Right ventricle myocardium inferior (tissue), 1 donor: ENCODE results near the gene GFY. TPM values are rescaled to one million over a fixed set of nuclear protein-coding genes. Genes with fewer than 3 reads are reported as not detected.
A peak's percentile ranks its signal among the peaks of the same experiment; 100 is the strongest.

ENCODE experiments used
- ATAC-seq: fragments of 200-7000 bp; cut with Tn5 transposase; one replicate; pipeline ENCODE4 v1.9.1; 2020; ENCODE audit warnings: mild to moderate bottlenecking, moderate library complexity
- DNase-seq: peaks from one replicate; pipeline ENCODE4 v3.0.0; 2021; ENCODE audit errors: missing footprints
- intact Hi-C: fragments of 100-400 bp; cut with DNase I; formaldehyde crosslinking; loops from one replicate; pipeline ENCODE4 v1.11.0; 2022
- total RNA-seq: library from RNA; stranded (reverse); fragmentation: NEBNext Ultra II Directional; extraction: Animal tissue kit (Norgen Biotek cat#: 25700); gene quantifications from one replicate; pipeline ENCODE4 v1.2.1, GENCODE V29; 2021
- donor health status: DM: no; HTN: yes; CAD: no; lungs with severe emphysema.

Gene GFY
- total RNA-seq, 1 donor from 2014 or later: not detected

DNA sequence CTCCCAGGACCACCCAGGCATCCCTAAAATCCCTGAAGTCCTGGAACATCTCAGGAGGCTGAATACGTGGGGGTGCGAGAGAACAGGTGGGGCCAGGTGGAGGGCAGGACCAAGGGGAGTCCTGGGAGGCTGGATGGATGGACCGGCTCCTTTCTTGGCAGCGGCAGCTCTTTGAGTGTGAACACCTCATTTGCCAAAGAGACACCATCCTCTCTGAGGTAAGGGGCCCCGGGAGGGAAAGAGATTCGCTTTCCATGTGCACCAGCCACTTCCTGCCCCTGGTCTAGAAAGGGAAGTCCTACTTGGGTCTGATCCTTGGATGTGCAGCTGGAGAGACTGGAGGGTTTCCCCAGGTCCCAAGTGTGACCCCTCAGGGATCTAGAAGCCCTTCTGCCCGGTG, 18.1 kb upstream of the GFY start:
- intact Hi-C loops: no loop called here
- ATAC-seq (no peak), DNase-seq (no peak)

DNA sequence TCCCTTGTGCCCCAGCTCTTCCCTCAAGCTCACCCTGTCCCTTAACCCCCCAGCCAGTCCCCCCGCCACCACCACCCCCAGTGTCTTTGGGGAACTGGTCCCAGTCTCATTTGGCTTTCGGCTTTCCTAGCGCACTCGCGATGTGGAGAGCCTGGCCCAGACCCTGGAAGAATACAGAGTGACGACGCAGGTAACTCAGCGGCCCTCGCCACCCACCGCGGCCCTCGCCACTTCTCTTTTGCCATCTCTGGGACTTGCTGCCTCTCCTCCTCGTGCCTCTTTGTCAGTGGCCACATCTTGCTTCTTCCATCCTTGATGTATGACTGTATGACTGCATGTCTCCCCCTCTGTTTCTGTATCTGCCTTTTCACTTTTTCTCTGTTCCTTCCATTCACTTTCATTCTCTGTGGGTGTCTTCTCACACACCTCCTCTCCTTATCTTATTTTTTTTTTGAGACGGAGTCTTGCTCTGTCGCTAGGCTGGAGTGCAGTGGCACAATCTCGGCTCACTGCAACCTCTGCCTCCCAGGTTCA, 17.6 kb upstream of the GFY start:
- DNase-seq (no peak), ATAC-seq (no peak)
- intact Hi-C loops: no loop called here

DNA sequence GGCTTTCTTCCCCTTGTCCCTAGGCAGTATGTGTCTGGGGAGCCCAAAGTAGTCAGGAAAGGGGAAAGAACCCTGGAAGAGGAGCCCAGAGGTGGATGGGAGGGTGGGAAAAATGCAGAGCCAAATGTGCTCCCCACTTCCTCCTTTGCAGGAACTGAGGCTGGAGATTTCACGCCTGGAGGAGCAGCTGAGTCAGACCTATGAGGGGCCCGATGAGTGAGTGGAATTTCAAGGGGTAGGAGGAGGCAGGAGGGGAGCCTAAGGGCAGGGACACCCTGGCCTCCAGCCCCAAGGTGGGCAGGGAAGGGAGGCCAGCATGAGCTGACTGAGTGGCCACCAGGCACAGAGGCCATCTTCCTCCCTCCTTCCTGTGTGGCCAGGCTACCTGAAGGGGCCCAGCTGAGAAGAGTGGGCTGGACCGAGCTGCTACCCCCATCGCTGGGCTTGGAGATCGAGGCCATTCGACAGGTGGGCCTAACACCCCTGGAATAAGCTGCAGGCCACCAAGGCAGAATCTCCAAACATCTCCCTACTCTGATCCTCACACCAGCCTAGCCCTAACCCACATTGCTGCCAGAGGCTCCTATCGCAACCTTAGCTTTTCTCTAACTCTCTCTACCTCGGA, 16.3 kb upstream of the GFY start:
- no peak for ATAC-seq
- intact Hi-C loops: no loop called here
- peak; percentile 27 for DNase-seq

DNA sequence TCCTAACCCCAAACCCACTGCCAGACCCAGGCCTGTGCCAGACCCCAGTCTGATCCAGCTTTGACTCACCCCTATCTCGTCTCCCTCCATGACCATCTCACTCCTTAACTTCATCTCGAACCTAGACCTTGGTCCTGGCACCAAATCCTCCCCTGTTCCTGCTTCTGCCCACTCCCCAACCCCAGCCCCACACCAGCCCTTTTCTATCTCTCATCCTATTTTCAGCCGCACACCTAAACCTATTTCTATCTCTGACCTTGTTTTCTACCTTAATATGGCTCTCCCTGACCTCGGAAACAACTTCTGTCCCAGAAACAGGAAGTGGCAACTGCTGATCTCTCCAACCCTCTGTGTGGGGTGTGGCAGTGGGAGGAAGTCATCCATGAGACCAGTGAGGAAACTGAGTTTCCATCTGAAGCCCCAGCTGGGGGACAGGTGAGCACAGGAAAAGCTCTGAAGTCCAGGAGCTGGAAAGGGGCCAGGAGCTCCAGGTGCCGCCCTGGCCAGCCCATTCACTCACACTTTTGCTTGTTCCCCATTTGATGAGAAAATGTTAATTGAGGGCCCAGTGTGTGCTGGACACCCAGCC, 15.7 kb upstream of the GFY start:
- ATAC-seq: no peak
- intact Hi-C loops: no loop called here
- peak; percentile 17 for DNase-seq

DNA sequence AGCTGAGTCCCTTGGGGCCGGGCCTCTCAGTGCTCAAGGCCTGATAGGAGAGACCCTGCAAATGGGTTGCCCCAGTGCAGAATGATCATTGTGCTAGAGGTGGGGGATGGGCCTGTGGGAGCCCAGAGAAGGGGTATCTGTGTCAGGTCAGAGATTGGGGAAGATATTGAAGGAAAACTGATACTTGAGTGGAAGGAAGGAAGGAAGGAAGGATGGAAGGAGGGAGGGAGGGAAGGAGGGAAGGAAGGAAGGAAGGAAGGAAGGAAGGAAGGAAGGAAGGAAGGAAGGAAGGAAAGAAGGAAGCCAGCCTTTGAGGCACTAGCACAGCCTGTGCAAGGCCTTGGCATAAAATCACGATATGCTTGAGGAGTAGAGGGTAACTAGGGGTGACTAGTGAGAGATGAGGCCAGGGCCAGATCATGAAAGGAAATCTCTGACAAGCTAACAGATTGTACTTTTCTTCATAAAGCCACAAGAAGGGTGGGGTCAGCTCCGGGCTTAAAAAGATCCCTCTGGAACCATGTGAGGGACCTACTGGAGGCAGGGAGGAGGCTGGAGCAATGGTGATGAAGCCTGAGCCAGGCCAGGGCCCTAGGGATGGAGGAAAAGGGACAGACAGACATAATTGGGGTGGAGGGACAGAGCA, 13.4 kb upstream of the GFY start:
- ATAC-seq (no peak), DNase-seq (no peak)
- intact Hi-C loops: no loop called here

DNA sequence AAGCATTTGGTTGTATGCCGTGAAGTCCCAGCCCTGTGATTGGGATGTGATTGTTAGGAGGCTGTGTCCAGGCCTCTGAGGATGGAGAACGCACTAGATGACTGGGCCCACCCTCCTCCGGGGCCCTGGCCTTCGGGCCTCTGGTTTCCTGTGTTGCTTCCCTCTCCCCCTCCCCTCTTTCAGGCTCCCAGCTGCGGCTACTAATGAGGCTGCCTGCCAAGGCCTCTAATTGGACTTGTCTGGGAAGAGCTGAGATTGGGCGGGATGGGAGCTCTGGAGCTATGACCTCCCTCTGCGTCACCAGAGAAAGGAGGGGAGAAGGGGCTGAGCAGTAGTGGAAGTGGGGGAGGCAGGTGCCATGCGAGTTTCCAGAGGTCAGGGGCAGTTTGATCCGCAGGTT, 11.8 kb upstream of the GFY start:
- intact Hi-C loops: no loop called here
- ATAC-seq: peak; percentile 14

DNA sequence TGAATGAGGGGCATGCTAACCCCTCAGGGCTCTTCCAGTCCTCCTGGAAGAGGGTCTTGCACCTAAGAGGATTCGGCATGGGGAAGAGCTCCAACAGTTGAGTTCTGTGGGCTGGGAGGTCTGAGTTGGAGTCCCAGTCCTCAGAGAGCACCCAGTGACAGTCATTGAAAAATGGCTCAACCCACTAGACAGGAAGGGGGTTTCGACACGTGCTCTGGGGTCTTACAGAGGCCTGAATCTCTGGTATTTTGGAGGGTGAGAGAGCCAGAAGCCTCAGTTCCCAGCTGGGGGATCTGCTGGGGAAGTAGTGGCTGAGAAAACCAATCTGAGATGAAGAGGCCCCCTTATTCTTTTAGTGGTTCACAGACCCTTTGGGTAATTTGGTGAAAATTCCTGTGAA, 10.9 kb upstream of the GFY start:
- intact Hi-C loops: no loop called here
- ATAC-seq (no peak), DNase-seq (no peak)

More for the DNA sequence above, 11.8 kb upstream of the GFY start:
- DNase-seq: peak; percentile 42

DNA sequence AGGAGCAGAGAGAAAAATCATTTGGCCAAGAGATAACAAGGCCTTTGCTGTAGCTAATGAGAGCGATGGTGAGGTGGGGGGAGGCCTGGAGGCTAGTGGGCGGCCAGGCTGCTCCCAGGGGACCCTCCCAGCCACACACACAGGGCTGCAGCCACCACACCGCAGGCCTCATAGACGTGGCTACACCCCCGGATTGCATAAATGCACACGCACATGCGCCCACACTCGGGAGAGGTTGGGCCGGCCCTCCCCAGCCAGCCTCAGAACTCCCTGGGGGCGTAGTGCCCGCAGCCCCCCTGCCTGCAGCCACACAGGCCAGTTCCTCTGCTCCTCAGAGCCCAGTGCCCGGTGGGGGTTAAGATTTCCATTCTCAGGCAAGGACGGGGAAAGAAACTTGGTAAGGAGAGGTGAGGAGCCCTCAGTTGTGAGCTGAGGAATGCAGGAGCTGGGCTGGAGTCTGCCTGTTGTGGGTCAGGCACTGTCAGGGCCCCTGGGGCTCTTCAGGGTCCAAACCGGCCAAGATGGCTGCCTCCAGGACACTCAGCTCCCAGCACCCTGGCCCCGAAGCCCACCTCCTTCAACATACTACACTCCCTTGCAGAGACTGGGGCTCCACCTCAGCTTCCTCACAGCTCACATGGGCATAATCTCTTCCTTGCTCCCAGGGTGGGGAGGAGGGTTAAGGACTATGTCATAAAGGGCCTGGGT, 9.9 kb upstream of the GFY start:
- no peak for ATAC-seq
- no peak for DNase-seq
- intact Hi-C loops: no loop called here

DNA sequence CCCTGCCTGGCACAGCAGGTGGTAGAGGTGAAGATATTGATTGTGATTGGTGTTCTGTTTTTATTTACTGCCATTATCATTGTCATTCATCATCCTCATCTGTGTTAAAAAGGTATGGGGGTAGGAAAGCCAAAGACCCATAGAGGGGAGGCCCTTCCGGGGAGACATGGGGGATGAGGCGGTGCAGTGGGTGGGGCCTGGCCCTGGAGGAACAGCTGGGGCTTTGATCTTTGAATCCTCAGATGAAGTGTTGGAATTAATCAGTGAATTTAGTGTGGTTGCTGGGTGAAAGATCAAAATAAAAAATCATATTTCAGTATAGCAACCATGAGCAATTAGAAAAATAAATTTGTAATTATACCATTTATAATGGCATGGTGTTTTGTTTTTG, 9.4 kb upstream of the GFY start:
- intact Hi-C loops: no loop called here
- DNase-seq (no peak), ATAC-seq (no peak)

DNA sequence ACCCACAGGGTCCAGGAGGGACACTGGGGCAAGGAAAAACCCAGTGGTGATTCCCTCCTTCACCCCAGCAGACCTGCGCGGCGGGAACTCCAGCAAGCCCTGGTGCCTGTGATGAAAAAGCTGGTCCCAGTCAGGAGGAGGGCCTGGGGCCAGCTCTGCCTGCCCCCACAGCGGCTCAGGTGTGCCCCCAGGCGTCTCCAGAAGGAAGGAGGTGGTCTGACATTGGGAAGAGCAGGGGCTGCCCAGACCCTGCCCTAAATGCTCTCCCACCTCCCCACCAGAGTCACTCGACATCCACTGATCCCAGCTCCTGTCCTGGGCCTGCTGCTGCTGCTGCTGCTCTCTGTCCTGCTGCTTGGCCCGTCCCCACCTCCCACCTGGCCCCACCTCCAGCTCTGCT, 8.1 kb upstream of the GFY start:
- intact Hi-C loops: no loop called here
- ATAC-seq: no peak
- DNase-seq: no peak

DNA sequence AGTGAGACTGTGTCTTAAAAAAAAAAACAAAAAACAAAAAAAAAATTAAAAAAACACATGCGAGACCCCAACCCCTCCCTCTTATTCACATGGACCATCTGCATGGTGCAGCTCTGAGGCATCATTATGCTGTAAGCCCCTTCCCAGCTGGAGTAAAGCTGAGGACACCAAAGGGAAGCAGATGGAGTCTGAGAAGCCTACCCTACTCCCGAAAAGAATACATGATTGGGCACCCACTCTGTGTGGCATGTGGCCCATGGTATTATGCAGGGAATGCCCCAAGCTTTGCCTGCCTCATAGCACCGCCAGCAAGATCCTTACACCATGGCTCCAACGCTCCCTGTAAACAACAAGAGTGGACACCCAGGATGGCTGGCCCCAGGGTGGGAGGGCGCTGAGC, 6.7 kb upstream of the GFY start:
- intact Hi-C loops: no loop called here
- ATAC-seq (no peak), DNase-seq (no peak)

DNA sequence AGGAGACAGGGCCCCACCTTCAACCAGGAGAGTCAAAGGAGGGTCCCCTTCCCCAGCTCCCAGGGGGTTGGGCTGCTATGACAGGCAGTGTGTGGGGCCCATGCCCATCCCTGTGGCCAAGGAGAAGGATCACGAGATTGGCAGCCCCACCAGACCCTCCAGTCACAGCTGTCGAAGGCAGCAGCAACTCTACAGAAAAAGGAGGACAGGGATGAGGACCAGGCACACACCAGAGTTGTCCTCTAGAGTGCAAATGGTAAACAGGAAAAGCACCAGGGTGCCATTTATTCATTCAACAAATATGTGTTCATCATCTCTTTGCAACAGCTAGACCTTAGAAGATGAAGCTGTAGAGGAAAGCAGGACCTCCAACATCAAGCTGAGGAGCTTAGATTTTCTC, 6.0 kb upstream of the GFY start:
- intact Hi-C loops: no loop called here
- ATAC-seq: no peak
- no peak for DNase-seq

DNA sequence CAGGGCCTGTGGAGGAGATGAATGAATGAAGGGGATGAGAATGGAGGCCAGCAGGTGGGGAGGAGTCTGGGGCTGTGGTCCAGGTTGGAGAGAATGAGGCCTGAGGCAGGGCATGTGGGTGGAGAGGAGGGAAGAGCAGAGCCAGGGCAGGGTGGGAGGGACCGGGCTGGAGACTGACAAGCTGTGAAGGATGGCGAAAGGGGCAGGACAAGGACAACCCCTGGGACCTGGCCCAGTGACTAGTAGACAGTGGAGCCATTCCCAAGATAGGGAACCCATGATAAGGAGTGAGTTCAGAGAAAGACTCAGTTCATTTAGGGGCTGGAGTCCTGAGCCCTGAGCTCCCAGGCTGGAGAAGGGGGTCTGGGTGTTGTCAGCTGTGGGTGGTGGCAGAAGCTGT, 5.0 kb upstream of the GFY start:
- ATAC-seq (no peak), DNase-seq (no peak)
- intact Hi-C loops: no loop called here

DNA sequence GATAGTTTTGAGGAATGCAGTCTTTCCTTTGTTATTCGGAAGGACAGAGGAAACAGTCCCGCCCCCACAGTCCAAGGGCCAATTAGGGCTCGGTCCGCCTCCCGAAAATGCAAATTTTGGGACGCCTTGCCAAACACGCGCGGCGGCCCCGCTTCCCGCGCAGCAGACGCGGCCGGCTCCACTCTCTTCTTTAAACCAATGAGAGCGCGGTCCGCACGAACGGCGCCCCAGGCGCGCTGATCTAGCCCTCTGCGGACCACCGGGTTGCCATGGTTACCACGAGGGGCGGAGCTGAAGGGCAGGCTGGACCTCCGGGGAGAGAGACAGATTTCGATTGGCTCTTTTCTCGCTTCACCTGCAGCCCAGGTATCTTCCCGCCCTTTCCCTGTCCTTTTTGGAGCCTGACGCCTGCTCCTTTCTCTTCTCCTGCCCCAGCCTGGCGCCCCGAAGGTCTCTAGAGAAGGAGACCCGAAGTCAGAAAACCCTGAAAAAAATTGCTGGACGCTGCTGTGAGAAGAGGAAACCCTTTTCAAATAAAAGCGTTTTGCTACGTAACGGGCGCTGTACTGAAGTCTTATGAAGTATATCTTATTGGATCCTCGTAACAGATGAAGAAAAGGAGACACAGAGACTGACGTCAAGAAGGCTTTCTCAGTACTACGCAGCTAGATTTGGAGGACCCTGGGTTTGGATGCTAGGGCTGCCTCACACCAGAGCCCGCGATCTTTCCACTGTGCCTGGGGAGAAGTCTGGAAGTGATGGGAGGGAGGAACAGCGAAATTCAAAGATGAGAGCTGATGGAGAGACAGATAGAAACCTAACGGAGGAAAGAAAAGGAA, 3.9 kb upstream of the GFY start:
- ATAC-seq: peak; percentile 61
- intact Hi-C loops: no loop called here
- peak; percentile 84 for DNase-seq

DNA sequence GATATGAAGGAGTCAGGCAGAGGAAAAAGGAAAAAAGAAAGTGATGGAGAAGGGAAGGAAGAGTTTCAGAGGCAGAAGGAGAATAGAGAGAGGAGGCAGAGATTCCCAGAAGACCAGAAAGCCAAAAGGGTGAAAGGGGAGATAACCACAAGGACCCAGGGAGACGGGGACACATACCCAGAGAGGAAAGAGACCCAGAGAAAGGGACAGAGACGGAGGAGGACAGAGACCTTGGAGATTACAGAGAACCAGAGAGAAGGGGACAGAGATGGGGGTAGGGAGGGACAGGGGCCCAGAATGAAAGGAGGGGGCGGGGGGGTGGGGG, 3.3 kb upstream of the GFY start:
- ATAC-seq: no peak
- no peak for DNase-seq
- intact Hi-C loops: no loop called here

DNA sequence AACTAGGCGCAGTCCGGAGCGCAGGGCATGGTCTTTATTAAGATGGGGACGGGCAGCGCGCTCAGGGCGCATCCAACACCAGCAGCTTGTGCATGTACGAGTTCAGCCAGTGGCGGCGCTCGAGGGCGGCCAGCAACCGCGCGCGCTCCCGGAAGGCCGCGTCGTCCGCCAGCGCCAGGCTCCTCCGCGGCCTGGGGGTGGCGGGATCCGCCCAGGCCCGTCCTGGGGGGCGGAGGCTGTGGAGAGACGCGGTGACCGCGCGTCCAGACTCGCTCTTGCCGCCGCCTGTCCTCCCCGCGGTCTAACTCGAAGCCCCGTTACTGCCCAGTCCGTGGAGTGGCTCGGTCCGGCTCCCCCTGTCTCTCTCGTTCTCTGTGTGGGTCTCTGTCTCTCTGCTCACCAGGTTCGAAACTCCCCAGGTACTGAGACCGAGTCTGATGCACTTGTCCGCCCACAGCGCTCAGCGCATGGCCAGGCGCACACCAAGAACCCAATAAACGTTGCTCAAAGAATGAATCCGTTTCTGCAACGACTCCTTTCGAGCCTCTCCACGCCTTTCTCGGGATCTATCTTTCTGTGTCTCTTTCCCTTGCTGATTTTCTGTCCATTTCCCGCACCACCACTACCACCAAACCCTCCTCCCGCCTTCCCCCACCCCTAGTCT, 2.6 kb upstream of the GFY start:
- ATAC-seq (peak; percentile 64), DNase-seq (no peak)
- intact Hi-C loops: no loop called here

DNA sequence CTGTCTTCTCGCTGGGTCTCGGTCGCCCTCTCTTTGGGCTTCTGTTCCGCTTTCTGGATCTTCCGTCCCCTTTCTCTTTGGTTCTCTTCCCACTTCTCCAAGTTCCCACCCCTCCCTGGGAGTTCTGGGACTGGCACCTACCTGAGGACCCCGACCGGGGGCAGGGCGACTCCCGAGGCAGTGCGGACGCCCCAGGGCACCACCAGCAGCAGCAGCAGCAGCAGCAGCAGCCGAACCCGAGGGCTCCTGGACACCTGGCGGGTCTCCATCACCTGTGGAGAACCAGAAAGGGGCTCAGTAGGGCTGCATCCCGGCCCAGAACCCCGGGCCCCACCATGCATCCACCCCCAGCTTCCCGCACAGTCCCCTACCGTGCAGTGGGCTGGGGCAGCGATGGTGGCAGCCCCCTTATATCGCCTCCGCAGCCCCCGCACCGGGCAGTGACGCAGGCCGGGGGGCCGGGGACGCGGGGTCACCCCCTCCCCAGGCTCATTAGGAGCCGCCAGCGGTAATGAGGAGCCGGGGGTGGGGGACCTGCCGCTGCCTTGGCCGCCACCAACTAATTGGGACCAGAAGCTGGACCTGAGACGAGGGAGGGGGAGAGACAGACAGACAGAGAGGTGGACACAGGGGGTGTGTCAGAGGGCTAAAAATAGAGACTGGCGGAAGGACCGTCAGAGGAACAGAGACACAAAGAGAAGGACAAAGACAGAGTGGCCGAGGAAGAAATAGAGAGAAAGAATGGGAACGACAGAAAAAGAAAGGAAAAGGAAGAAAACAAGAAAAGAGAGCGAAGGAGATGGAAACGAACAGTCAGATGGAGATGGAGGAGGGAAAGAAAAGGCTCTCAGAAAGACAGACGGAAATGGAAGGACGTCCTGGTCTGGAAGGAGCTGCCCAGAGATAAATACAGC, 1.9 kb upstream of the GFY start, which contains the start of gene PTH2:
TSS of gene PTH2 (minus strand) at position 371 of the 914 bp plus-strand sequence. CDS start at position 269, 102 bp downstream.
- intact Hi-C loops: no loop called here
- DNase-seq: no peak
- ATAC-seq: no peak

DNA sequence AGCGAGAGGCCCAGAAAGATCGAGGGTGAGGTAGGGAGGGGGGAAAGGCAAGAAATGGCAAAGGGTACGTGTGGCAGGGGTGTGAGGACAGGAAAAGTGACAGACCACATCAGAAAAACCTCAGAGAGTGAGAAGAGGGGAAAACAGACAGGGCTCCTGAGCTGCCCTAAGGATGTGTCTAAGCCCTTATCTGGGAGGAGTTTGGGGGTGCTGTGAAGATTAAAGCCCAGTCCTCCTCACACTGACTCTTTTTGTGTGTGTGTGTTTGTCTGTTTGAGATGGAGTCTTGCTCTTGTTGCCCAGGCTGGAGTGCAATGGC, 1.2 kb upstream of the GFY start:
- ATAC-seq (no peak), DNase-seq (no peak)
- intact Hi-C loops: no loop called here
